Endothelial cell of umbilical vein (primary cell): ENCODE results near the gene IFITM10. TPM values are rescaled to one million over a fixed set of nuclear protein-coding genes. Genes with fewer than 3 reads are reported as not detected.

Experiments used
- BruUV-seq: library from RNA; stranded (reverse); fragments of 400-500 nt; replicated peaks from 2 replicates; lab custom pipeline; 2021; lab: Mats Ljungman, UMichigan
- CTCF ChIA-PET: fragments of 300-600, 350-600 bp; sonication (Branson Sonifier 250); formaldehyde crosslinking; loops from one replicate; lab custom pipeline; 2021; ENCODE audit warnings: antibody characterized with exemption, inconsistent platforms; lab: Charles Lee
- POLR2A ChIA-PET: fragments of 300-600, 350-600 bp; sonication (Branson Sonifier 250); formaldehyde crosslinking; loops from one replicate; lab custom pipeline; 2021; ENCODE audit warnings: antibody characterized with exemption, inconsistent platforms; lab: Charles Lee
- DNase-seq: peaks from one replicate; pipeline ENCODE4 v3.0.0-alpha.2; 2011; ENCODE audit warnings: low read depth, low spot score
- FAIRE-seq: peaks from 2 replicates; lab custom pipeline; 2011; peaks lifted over from hg19 to GRCh38; lab: Jason Lieb, UNC
- H2AFZ ChIP-seq: 2 replicates; pipeline ENCODE4 v1.6.0; 2012; ENCODE audit warnings: low read depth, low read length, control low read depth, inconsistent platforms
- H3K27ac ChIP-seq: 2 replicates; pipeline ENCODE4 v1.5.1; 2011; ENCODE audit warnings: low read depth, mild to moderate bottlenecking, control low read depth, low read length, moderate library complexity; ENCODE audit not compliant: insufficient read depth
- H3K27me3 ChIP-seq, 2 experiments: 2 replicates each; pipeline versions ENCODE4 v1.6.0 to v1.6.1; 2011; ENCODE audit warnings: low read length in 2 of 2, mixed read lengths in 1 of 2; ENCODE audit not compliant: control insufficient read depth in 2 of 2, insufficient read depth in 2 of 2
- H3K36me3 ChIP-seq, 2 experiments: 2 replicates in 1 of 2; 3 replicates in 1 of 2; pipeline ENCODE4 v1.5.1; 2011; ENCODE audit warnings: low read length in 2 of 2, mild to moderate bottlenecking in 1 of 2, moderate library complexity in 1 of 2; ENCODE audit not compliant: control insufficient read depth in 2 of 2, insufficient read depth in 2 of 2; ENCODE audit errors: extremely low read depth in 1 of 2
- H3K4me1 ChIP-seq: 3 replicates; pipeline ENCODE4 v1.5.1; 2011; ENCODE audit warnings: mild to moderate bottlenecking, low read length; ENCODE audit not compliant: control insufficient read depth, insufficient read depth; ENCODE audit errors: extremely low read depth
- H3K4me2 ChIP-seq: 2 replicates; pipeline ENCODE4 v1.6.1; 2011; ENCODE audit warnings: low read length, control low read depth, mixed read lengths; ENCODE audit not compliant: insufficient read depth
- H3K4me3 ChIP-seq, 3 experiments: fragments of 200-600 bp in 1 of 3; sonication (generic), shearing (Covaris generic) in 1 of 3; replicated peaks in 1 of 3; 2 replicates each; pipeline ENCODE4 v1.5.1; 2011 to 2016; ENCODE audit warnings: control low read depth in 3 of 3, low read length in 3 of 3, mild to moderate bottlenecking in 2 of 3, inconsistent platforms in 1 of 3, low read depth in 1 of 3, moderate library complexity in 1 of 3; ENCODE audit not compliant: insufficient read depth in 1 of 3
- H3K79me2 ChIP-seq: 2 replicates; pipeline ENCODE4 v1.6.0; 2012; ENCODE audit warnings: low read length, inconsistent platforms; ENCODE audit not compliant: control insufficient read depth, insufficient read depth
- H3K9ac ChIP-seq: replicated peaks from 2 replicates; pipeline ENCODE3; 2011; ENCODE audit warnings: low read length, control low read depth; ENCODE audit not compliant: insufficient read depth; ENCODE audit errors: extremely low read depth
- H3K9me1 ChIP-seq: replicated peaks from 3 replicates; pipeline ENCODE4 v1.6.0; 2011; ENCODE audit warnings: mild to moderate bottlenecking, low read length; ENCODE audit not compliant: control insufficient read depth, insufficient read depth; ENCODE audit errors: extremely low read depth
- H3K9me3 ChIP-seq: replicated peaks from 2 replicates; pipeline ENCODE4 v1.5.1; 2012; ENCODE audit warnings: low read length, inconsistent platforms; ENCODE audit not compliant: control insufficient read depth, insufficient read depth
- H4K20me1 ChIP-seq: replicated peaks from 2 replicates; pipeline ENCODE3; 2011; ENCODE audit warnings: mild to moderate bottlenecking, low read length; ENCODE audit not compliant: control insufficient read depth, insufficient read depth; ENCODE audit errors: extremely low read depth
- EZH2 ChIP-seq: IDR thresholded peaks from 2 replicates; pipeline ENCODE4 v1.6.1; 2012; ENCODE audit warnings: borderline replicate concordance, low read depth, mild to moderate bottlenecking, moderate library complexity, low read length, inconsistent platforms; ENCODE audit not compliant: severe bottlenecking
- FOS ChIP-seq: IDR thresholded peaks from 2 replicates; pipeline ENCODE4 v1.6.1; 2011; ENCODE audit warnings: mild to moderate bottlenecking, low read length, moderate library complexity, borderline replicate concordance; ENCODE audit not compliant: insufficient read depth
- GATA2 ChIP-seq: IDR thresholded peaks from 2 replicates; pipeline ENCODE4 v1.7.0; 2011; ENCODE audit warnings: low read depth, mild to moderate bottlenecking, moderate library complexity, mixed read lengths, low read length; ENCODE audit not compliant: insufficient read length, insufficient read depth
- JUN ChIP-seq: IDR thresholded peaks from 2 replicates; pipeline ENCODE4 v1.6.1; 2011; ENCODE audit warnings: borderline replicate concordance, low read depth; ENCODE audit not compliant: insufficient read length, insufficient read depth
- MYC ChIP-seq: IDR thresholded peaks from one replicate; pipeline ENCODE4 v1.6.1; 2011; ENCODE audit warnings: mild to moderate bottlenecking, low read depth, low read length
- POLR2A ChIP-seq: IDR thresholded peaks from 2 replicates; pipeline ENCODE4 v1.6.1; 2012; ENCODE audit warnings: low read depth, mild to moderate bottlenecking, control low read depth, low read length
- POLR2AphosphoS5 ChIP-seq: IDR thresholded peaks from 2 replicates; pipeline ENCODE4 v1.6.1; 2012; ENCODE audit warnings: low read depth, mild to moderate bottlenecking, control low read depth, low read length, moderate library complexity; ENCODE audit not compliant: insufficient read depth
- dilution Hi-C: fragments of 300-500 bp; cut with MboI; formaldehyde crosslinking; loops from one replicate; pipeline ENCODE4 v1.15.0; 2019; ENCODE audit warnings: low sequenced_read_pairs; ENCODE audit not compliant: extremely low pct_ligation_motif_present
- intact Hi-C: fragments of 100-400 bp; cut with micrococcal nuclease; formaldehyde crosslinking; loops from one replicate; pipeline ENCODE4 v1.10.0; 2022
- polyA plus RNA-seq, 4 experiments: library from polyadenylated mRNA; depleted of rRNA in 3 of 4; stranded (reverse) in 3 of 4; unstranded in 1 of 4; fragments of >200 nt; gene quantifications; 2 replicates each; pipeline versions ENCODE4 v1.2.1 to v1.2.3, GENCODE V29; 2011 to 2012; ENCODE audit warnings: missing spikeins in 1 of 4
- total RNA-seq: library from RNA; stranded (reverse); gene quantifications from 2 replicates; pipeline ENCODE4 v1.2.3, GENCODE V29; 2021
- TF ChIP-seq, protein P1 (sequence below): IDR thresholded peaks from 2 replicates; pipeline ENCODE4 v1.6.1; 2011; ENCODE audit not compliant: insufficient read depth, insufficient read length

Gene IFITM10
- total and polyA plus RNA-seq, 2 donors (not counting 3 experiments of a cell fraction or from before 2014, with no cell fraction given) = 0.04 to 0.66 TPM

DNA sequence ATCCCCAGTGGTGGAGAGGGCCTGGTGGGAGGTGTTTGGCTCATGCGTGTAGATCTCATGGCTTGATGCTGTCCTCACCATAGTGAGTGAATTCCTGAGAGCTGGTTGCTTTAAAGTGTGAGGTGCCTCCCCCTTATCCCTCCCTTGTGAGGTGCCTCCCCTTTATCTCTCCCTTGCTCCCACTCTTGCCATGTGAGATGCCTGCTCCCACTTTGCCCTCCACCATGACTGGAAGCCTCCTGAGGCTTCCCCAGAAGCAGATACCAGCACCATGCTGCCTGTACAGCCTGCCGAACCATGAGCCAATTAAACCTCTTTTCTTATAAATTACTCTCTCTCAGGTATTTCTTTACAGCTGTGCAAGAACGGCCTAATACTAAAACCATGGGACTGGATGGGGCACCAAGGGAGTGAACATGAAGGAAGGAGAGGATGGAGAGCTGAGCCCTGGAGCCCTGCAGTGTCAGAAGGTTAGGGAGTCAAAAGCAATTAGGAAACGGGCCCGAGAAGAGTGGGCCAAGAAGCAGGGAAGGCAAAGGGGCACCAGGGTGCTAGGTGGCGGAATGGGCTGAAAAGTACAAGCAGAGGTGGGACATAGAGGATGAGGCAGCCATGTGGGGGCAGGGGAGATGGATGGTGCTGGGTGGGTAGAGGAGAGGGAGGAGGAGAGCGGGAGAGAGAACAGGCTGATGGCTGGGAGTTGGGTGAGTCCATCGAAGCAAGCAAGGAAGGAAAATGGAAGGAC is 9.4 kb downstream of the IFITM10 start:
- H4K20me1 ChIP-seq = no peaks in the 10 kb centered on the region
- TF ChIP-seq JUN (no peak), POLR2AphosphoS5 (no peak), POLR2A (no peak), FOS (no peak), EZH2 (no peak), GATA2 (no peak), MYC (no peak)
- TF ChIP-seq, protein P1, sequence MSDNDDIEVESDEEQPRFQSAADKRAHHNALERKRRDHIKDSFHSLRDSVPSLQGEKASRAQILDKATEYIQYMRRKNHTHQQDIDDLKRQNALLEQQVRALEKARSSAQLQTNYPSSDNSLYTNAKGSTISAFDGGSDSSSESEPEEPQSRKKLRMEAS = no peak
- H2AFZ ChIP-seq = no peak overlapping the region
- dilution Hi-C loops (no loop called here), intact Hi-C loops (no loop called here)
- no peak overlapping the region for H3K4me2 ChIP-seq
- BruUV-seq = no TSS peak
- H3K27ac ChIP-seq = no peak overlapping the region
- no peak overlapping the region for H3K9ac ChIP-seq
- H3K79me2 ChIP-seq = no peaks in the 10 kb centered on the region
- H3K4me1 ChIP-seq = no peaks in the 10 kb centered on the region
- H3K9me1 ChIP-seq = no peaks in the 10 kb centered on the region
- CTCF ChIA-PET = no interaction called here
- no peak for FAIRE-seq
- POLR2A ChIA-PET = no interaction called here
- no peak overlapping the region for H3K4me3 ChIP-seq
- no peaks in the 10 kb centered on the region for H3K36me3 ChIP-seq
- DNase-seq = no peak
- no peaks in the 10 kb centered on the region for H3K9me3 ChIP-seq
- no peaks in the 10 kb centered on the region for H3K27me3 ChIP-seq
